ENCODE measurements around the gene AIRE. TPM values are rescaled to one million over a fixed set of nuclear protein-coding genes. Genes with fewer than 3 reads are reported as not detected.
A peak's percentile ranks its signal among the peaks of the same experiment; 100 is the strongest.
"Not testable (repeated sequence)": the region's sequence is repeated elsewhere in the genome, so short reads cannot be mapped to it uniquely, and the experiment has no call there.

The AIRE gene
- total RNA-seq: under 1 TPM in 2 of 5 donors, not detected in 3; 0.18 to 0.87 TPM
- not detected for polyA plus RNA-seq
- long read RNA-seq, donor 1: 0 reads
- long read RNA-seq, donor 2: 0 reads
- long read RNA-seq, donor 3: 0 reads
- long read RNA-seq, donor 4: 0 reads
- long read RNA-seq, donor 5: 0 reads
- long read RNA-seq, donor 6: 0 reads
- long read RNA-seq, donor 7: 0 reads
- long read RNA-seq, donor 8: 0 reads
- long read RNA-seq, donor 9: 0 reads
- long read RNA-seq, donor 10: 0 reads

DNA sequence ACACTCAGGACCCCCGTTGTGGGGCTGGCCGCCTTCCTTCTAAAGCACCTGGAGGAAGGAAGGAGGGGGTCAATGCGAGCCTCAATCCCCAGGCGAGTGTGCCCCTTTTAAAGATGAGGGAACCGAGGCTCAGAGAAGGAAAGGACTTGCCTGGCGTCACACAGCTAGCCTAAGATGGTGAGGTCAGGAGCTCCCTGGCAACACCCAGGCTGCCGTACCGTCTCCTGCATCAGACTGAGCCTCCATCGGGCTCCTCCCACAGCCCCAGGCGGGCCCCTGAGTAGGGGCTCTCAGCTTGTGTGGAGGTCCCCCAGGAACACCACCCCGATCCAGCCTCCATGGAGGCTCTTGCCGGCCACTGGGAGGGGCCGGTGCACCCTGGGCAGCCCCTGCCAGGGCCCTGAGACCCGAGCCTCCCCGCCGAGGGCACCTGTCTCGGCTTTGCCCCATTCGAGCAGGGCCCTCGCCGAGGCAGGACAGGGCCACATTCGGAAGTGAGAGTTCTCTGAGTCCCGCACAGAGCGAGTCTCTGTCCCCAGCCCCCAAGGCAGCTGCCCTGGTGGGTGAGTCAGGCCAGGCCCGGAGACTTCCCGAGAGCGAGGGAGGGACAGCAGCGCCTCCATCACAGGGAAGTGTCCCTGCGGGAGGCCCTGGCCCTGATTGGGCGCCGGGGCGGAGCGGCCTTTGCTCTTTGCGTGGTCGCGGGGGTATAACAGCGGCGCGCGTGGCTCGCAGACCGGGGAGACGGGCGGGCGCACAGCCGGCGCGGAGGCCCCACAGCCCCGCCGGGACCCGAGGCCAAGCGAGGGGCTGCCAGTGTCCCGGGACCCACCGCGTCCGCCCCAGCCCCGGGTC is at the start of gene AIRE:
Gene AIRE, plus strand, starts transcription at position 739 of the 855 bp plus-strand sequence. CDS start 131 bp downstream, outside the sequence.
- 23 to 72% (median 33%) methylated on average over 9 to 56 of the region's 56 CpGs for WGBS, 5 donors
- Histone ChIP-seq H3K27me3 (peaks cover 0 to 44% (median 21%) of the 10 kb centered on the region in 3 donors), H3K36me3 (no peaks in the 10 kb centered on the region), H3K4me3 (peak within 1 kb of the TSS in 3 of 4 donors; percentile 8 to 25 (median 23)), H3K4me1 (peaks cover 4 to 11% (median 10%) of the 10 kb centered on the region in 4 donors), H3K27ac (no peak within 1 kb of the TSS), H3K9me3 (no peaks in the 10 kb centered on the region)
- peak in 1 of 2 donors; percentile 57 for DNase-seq
- no peak for TF ChIP-seq POLR2AphosphoS5 (IDR thresholded peaks at IDR 0.05)
- TF ChIP-seq POLR2A (IDR thresholded peaks at IDR 0.05): no peak
- no peak for TF ChIP-seq EP300 (IDR thresholded peaks at IDR 0.05)
- TF ChIP-seq, protein P1, sequence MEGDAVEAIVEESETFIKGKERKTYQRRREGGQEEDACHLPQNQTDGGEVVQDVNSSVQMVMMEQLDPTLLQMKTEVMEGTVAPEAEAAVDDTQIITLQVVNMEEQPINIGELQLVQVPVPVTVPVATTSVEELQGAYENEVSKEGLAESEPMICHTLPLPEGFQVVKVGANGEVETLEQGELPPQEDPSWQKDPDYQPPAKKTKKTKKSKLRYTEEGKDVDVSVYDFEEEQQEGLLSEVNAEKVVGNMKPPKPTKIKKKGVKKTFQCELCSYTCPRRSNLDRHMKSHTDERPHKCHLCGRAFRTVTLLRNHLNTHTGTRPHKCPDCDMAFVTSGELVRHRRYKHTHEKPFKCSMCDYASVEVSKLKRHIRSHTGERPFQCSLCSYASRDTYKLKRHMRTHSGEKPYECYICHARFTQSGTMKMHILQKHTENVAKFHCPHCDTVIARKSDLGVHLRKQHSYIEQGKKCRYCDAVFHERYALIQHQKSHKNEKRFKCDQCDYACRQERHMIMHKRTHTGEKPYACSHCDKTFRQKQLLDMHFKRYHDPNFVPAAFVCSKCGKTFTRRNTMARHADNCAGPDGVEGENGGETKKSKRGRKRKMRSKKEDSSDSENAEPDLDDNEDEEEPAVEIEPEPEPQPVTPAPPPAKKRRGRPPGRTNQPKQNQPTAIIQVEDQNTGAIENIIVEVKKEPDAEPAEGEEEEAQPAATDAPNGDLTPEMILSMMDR (IDR thresholded peaks at IDR 0.05): no peak
- intact Hi-C loops (cut with DNase I; ENCODE audit: low total_unique reads): no loop called here

DNA sequence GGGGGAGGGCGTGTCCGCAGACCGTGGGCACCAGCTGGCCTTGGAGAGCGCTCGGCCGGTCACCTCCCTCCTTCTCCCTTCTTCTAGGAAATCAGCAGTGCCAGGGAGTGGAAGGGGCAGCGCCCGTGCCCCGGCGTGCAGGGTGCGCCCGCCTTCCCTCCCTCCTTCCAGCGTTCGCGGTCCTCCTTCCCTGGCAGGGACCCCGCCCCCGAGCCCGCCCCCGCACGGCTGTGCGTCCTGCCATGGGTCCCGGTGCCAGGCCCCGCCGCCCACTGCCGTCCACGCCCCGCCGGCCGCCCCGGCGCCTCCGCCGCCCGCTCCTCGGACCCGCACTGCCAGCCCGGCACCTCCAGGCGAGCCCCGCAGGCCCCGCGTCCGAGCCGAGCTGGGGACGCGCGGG is 45.3 kb upstream of the AIRE start:
- H3K27ac ChIP-seq; H3K27me3 ChIP-seq; H3K9me3 ChIP-seq; H3K4me1 ChIP-seq; H3K36me3 ChIP-seq; DNase-seq; intact Hi-C loops (cut with DNase I; ENCODE audit: low total_unique reads); H3K4me3 ChIP-seq: not testable (repeated sequence)
- WGBS, 5 donors: no CpG with 5 or more reads among the region's 46 CpGs

- DNase-seq; H3K27me3 ChIP-seq; H3K27ac ChIP-seq; H3K4me1 ChIP-seq; intact Hi-C loops (cut with DNase I; ENCODE audit: low total_unique reads); H3K36me3 ChIP-seq; H3K9me3 ChIP-seq; H3K4me3 ChIP-seq: not testable (repeated sequence)
- no CpG with 5 or more reads among the region's 53 CpGs for WGBS, 5 donors
These were observed 44.8 kb upstream of the AIRE start, which contains the start of gene ICOSLG for GRCh38 chr21:44240842-44241241. ICOSLG (minus strand) TSS chr21:44240943; CDS start chr21:44240817, 126 bp downstream.

DNA sequence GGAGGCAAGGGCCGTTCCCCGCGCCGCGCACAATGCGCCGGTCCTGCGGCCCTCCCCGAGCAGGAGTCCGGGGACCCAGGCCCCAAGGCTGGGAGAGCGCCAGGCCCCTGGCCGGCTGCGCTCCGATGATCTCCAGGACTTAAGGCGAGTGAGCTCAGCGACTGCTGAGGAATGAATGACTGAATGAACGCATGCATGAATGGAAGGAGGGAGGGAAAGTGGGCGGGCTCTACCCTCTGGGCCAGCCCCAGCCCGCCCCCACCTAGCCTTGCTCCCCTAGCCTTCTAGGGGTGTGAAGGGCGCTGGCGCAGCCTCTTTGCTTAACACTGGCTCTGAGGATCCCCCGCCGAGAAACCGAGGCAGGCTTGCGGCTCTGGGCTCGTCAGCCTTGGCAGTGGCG is 44.4 kb upstream of the AIRE start:
- H3K4me1 ChIP-seq; H3K27ac ChIP-seq; H3K36me3 ChIP-seq; H3K27me3 ChIP-seq; intact Hi-C loops (cut with DNase I; ENCODE audit: low total_unique reads); H3K9me3 ChIP-seq; DNase-seq; H3K4me3 ChIP-seq: not testable (repeated sequence)
- WGBS, 5 donors: no CpG with 5 or more reads among the region's 27 CpGs

GRCh38 chr21:44243980-44244379 is 41.7 kb upstream of the AIRE start:
- H3K36me3 ChIP-seq; DNase-seq; H3K27ac ChIP-seq; H3K4me3 ChIP-seq; H3K27me3 ChIP-seq; H3K9me3 ChIP-seq; H3K4me1 ChIP-seq; intact Hi-C loops (cut with DNase I; ENCODE audit: low total_unique reads): not testable (repeated sequence)
- WGBS, 5 donors: no CpG with 5 or more reads among the region's 15 CpGs

DNA sequence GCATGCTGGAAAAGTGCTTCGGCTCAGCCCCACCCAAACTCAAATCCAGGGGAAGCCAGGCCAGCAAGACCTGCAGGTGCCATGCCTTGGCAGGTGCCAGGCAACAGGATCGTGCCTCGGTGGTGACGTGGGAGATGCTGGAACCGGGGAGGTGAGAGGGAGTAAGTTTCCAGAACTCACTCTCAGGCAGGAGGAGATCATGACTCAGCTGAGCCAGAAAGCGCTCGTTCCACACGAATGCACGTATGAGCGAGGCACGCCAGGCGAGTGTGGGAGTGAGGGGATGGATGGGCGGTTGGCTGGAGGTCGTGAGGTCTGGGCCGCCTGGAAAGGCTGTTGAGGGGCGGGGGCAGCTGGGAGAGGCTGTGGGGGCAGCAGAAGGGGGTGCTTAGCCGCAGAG is 37.8 kb upstream of the AIRE start:
- WGBS, 5 donors: no CpG with 5 or more reads among the region's 17 CpGs
- intact Hi-C loops (cut with DNase I; ENCODE audit: low total_unique reads); DNase-seq: not testable (repeated sequence)

DNA sequence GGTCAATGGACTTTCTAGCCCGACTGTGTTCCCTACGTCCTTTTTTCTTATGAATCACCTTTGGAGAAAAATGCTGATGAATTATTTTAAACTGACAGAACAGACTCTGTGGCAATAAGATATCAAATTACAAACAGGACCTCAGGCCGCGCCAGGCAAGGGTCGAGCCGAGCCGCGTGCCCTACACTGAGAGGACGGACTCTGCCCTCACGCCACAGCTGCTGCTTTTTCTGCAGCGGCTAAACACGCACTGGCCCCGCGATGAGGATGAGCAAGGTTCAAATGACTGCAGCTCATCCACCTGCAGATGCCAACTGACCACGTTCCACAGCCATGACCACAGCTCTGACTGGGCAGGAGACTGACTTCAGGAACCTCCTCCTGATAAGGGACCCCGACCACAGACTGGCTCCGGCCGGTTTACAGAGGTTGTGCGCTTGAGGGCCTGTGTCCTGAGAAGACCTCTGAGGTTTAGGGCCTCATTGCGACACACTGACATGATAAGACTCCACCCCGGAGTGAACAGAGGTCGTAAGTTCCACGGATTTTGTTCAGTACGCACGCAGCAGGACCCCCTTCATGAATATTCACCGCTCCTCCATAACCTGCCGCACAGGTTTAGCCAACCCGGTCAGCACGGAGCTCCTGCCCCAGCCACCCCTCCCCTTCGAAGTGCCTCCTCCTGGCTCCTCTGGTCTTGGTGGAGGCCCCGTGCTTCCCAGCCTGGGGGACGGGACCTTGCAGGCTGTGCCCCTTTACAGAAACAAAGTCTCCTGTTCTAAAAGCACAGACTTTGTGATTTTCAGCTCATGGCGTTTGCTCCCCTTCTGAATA is 36.3 kb upstream of the AIRE start:
- DNase-seq; intact Hi-C loops (cut with DNase I; ENCODE audit: low total_unique reads): not testable (repeated sequence)
- no CpG with 5 or more reads among the region's 33 CpGs for WGBS, 5 donors

More for the DNA sequence above, 37.8 kb upstream of the AIRE start:
- H3K27ac ChIP-seq, H3K9me3 ChIP-seq, H3K4me3 ChIP-seq, H3K27me3 ChIP-seq, H3K4me1 ChIP-seq, H3K36me3 ChIP-seq: not testable (repeated sequence)

More for the DNA sequence above, 36.3 kb upstream of the AIRE start:
- not testable (repeated sequence) for H3K27ac ChIP-seq, H3K4me1 ChIP-seq, H3K36me3 ChIP-seq, H3K4me3 ChIP-seq, H3K9me3 ChIP-seq, H3K27me3 ChIP-seq
